GM23338 (cell line): ENCODE results near the gene MRO. TPM values are rescaled to one million over a fixed set of nuclear protein-coding genes. Genes with fewer than 3 reads are reported as not detected.

Experiments
- ATAC-seq: fragments of 200-7000 bp; cut with Tn5 transposase; 3 replicates; pipeline ENCODE4 v1.9.1; 2020
- DNase-seq: peaks from one replicate; pipeline ENCODE4 v3.0.0-alpha.2; 2015; ENCODE audit warnings: low spot score
- H2AFZ ChIP-seq: fragments of 200-600 bp; sonication (generic); 2 replicates; pipeline ENCODE4 v1.8.0; 2016; ENCODE audit warnings: antibody characterized with exemption, mild to moderate bottlenecking, moderate library complexity
- H3F3A ChIP-seq: fragments of 200-600 bp; sonication (generic); replicated peaks from 2 replicates; pipeline ENCODE4 v1.8.0; 2017; ENCODE audit warnings: antibody characterized with exemption, mixed run types, low read depth
- H3K27ac ChIP-seq: fragments of 200-600 bp; sonication (generic); 2 replicates; pipeline ENCODE4 v1.6.1; 2016; ENCODE audit warnings: low read depth
- H3K27me3 ChIP-seq: fragments of 200-600 bp; sonication (generic); 2 replicates; pipeline ENCODE4 v1.8.0; 2016; ENCODE audit warnings: mild to moderate bottlenecking, mixed run types, moderate library complexity; ENCODE audit not compliant: insufficient read depth
- H3K36me3 ChIP-seq: fragments of 200-600 bp; sonication (generic); 2 replicates; pipeline ENCODE4 v1.8.0; 2016; ENCODE audit warnings: mild to moderate bottlenecking; ENCODE audit not compliant: insufficient read depth
- H3K4me1 ChIP-seq: fragments of 200-600 bp; sonication (generic); 2 replicates; pipeline ENCODE4 v1.8.0; 2016; ENCODE audit warnings: mild to moderate bottlenecking, moderate library complexity; ENCODE audit not compliant: insufficient read depth
- H3K4me2 ChIP-seq: fragments of 200-600 bp; sonication (generic); 2 replicates; pipeline ENCODE4 v1.7.1; 2017; ENCODE audit warnings: mixed run types
- H3K4me3 ChIP-seq: fragments of 200-600 bp; sonication (generic); 2 replicates; pipeline ENCODE4 v1.6.1; 2016; ENCODE audit warnings: mixed run types
- H3K79me2 ChIP-seq: fragments of 200-600 bp; sonication (generic); replicated peaks from 2 replicates; pipeline ENCODE4 v1.8.0; 2017; ENCODE audit warnings: mild to moderate bottlenecking; ENCODE audit not compliant: insufficient read depth
- H3K9me2 ChIP-seq: fragments of 200-600 bp; sonication (generic); 2 replicates; pipeline ENCODE4 v1.8.0; 2017; ENCODE audit not compliant: insufficient read depth
- H4K20me1 ChIP-seq: fragments of 200-600 bp; sonication (generic); replicated peaks from 2 replicates; pipeline ENCODE4 v1.8.0; 2017; ENCODE audit warnings: mild to moderate bottlenecking; ENCODE audit not compliant: insufficient read depth
- H3K27ac Mint-ChIP-seq: 2 replicates; pipeline ENCODE4 v1.8.0; 2020; ENCODE audit warnings: inconsistent platforms, mild to moderate bottlenecking, moderate library complexity, mixed read lengths
- H3K27me3 Mint-ChIP-seq: 3 replicates; pipeline ENCODE4 v1.8.0; 2022; ENCODE audit warnings: low read depth, mild to moderate bottlenecking, moderate library complexity, mixed read lengths, inconsistent platforms; ENCODE audit not compliant: insufficient read depth, poor library complexity
- H3K36me3 Mint-ChIP-seq: 3 replicates; pipeline ENCODE4 v1.8.0; 2021; ENCODE audit warnings: low read depth, mild to moderate bottlenecking, inconsistent platforms, moderate library complexity, mixed read lengths
- H3K4me1 Mint-ChIP-seq: 3 replicates; pipeline ENCODE4 v1.8.0; 2020; ENCODE audit warnings: mild to moderate bottlenecking, inconsistent platforms, mixed read lengths
- H3K4me3 Mint-ChIP-seq: 3 replicates; pipeline ENCODE4 v1.8.0; 2021; ENCODE audit warnings: moderate library complexity, mild to moderate bottlenecking, inconsistent platforms, mixed read lengths
- H3K9me3 Mint-ChIP-seq: 3 replicates; pipeline ENCODE4 v1.8.0; 2020; ENCODE audit warnings: moderate library complexity, mild to moderate bottlenecking, inconsistent platforms, mixed read lengths
- CTCF ChIP-seq, 2 experiments: fragments of 200-600 bp in 1 of 2; sonication (generic) in 1 of 2; conservative IDR thresholded peaks; 2 replicates each; pipeline versions ENCODE4 v1.5.1 to v1.6.1; 2016 to 2017; ENCODE audit warnings: antibody characterized with exemption in 2 of 2, low read depth in 2 of 2, mild to moderate bottlenecking in 2 of 2, moderate library complexity in 1 of 2
- ETS1 ChIP-seq: IDR thresholded peaks from 2 replicates; pipeline ENCODE4 v1.6.1; 2016; ENCODE audit warnings: antibody characterized with exemption
- EZH2phosphoT487 ChIP-seq: fragments of 200-600 bp; sonication (generic); IDR thresholded peaks from one replicate; pipeline ENCODE4 v1.8.1; 2018; ENCODE audit warnings: antibody characterized with exemption; ENCODE audit not compliant: unreplicated experiment
- JUNB ChIP-seq: IDR thresholded peaks from one replicate; pipeline ENCODE4 v1.6.1; 2016; ENCODE audit warnings: antibody characterized with exemption; ENCODE audit not compliant: unreplicated experiment
- NANOG ChIP-seq: IDR thresholded peaks from 2 replicates; pipeline ENCODE4 v1.6.1; 2016; ENCODE audit warnings: antibody characterized with exemption, borderline replicate concordance
- POLR2AphosphoS5 ChIP-seq: IDR thresholded peaks from 2 replicates; pipeline ENCODE4 v1.6.1; 2016; ENCODE audit warnings: antibody characterized with exemption, low read depth
- ZNF114 ChIP-seq: fragments of 250-450 bp; sonication (Bioruptor Pico); IDR thresholded peaks from 2 replicates; pipeline ENCODE4 v1.5.0; 2020; ENCODE audit warnings: mild to moderate bottlenecking, moderate library complexity
- ZNF331 ChIP-seq: fragments of 250-450 bp; sonication (Bioruptor Pico); IDR thresholded peaks from 2 replicates; pipeline ENCODE4 v1.5.0; 2020; ENCODE audit warnings: low read depth, mild to moderate bottlenecking, moderate library complexity
- ZNF462 ChIP-seq: fragments of 250-450 bp; sonication (Bioruptor Pico); IDR thresholded peaks from 2 replicates; pipeline ENCODE4 v1.5.0; 2020; ENCODE audit warnings: mild to moderate bottlenecking, moderate library complexity
- polyA plus RNA-seq: library from polyadenylated mRNA; unstranded; fragments of >200 nt; fragmentation: Nextera tagmentation; extraction: Ambion mirVana; gene quantifications from 2 replicates; pipeline ENCODE4 v1.2.1, GENCODE V29; 2016
- total RNA-seq: library from RNA; depleted of rRNA; stranded (reverse); fragments of >200 nt; shearing (Covaris generic); gene quantifications from 2 replicates; pipeline ENCODE4 v1.2.3, GENCODE V29; 2014

Gene MRO
- total and polyA plus RNA-seq, 2 experiments from 2014 or later: 0.78 to 0.80 TPM

- no peak overlapping the region for H3K4me3 Mint-ChIP-seq
- no peak for TF ChIP-seq ZNF114
- no peak for TF ChIP-seq CTCF (conservative IDR thresholded peaks at IDR 0.05; ENCODE audit: low read depth in 2 of 2)
- TF ChIP-seq EZH2phosphoT487: no peak
- no peak for TF ChIP-seq POLR2AphosphoS5
- no peak for TF ChIP-seq ZNF462 (CRISPR knock-in tag)
- TF ChIP-seq NANOG: no peak
- no peak for TF ChIP-seq JUNB
- no peak for TF ChIP-seq ZNF331
- TF ChIP-seq ETS1: no peak
- H3K4me1 ChIP-seq: no peaks in the 10 kb centered on the region; the same call in 1 of the 2 replicates
- H3K36me3 ChIP-seq: no peaks in the 10 kb centered on the region; the same call in 1 of the 2 replicates
- peaks cover 10% of the 10 kb centered on the region; the same call in 1 of the 2 replicates for H3K9me2 ChIP-seq
- H3K36me3 Mint-ChIP-seq: no peaks in the 10 kb centered on the region
- H3K4me3 ChIP-seq: no peak overlapping the region
- no peaks in the 10 kb centered on the region for H3K27me3 ChIP-seq
- DNase-seq: no peak
- no peak overlapping the region for H3K27ac ChIP-seq
- H3K9me3 Mint-ChIP-seq: 0 out of 3 replicates have a peak, but pooled peaks cover under 1% of the 10 kb centered on the region
- H3K4me2 ChIP-seq: no peak overlapping the region
- H3K79me2 ChIP-seq: no peaks in the 10 kb centered on the region
- H4K20me1 ChIP-seq: no peaks in the 10 kb centered on the region
- H2AFZ ChIP-seq: peak overlapping the region; percentile 53
- H3K4me1 Mint-ChIP-seq: peaks cover 8% of the 10 kb centered on the region
- no peak overlapping the region for H3K27ac Mint-ChIP-seq
- peak; percentile 25; the same call in 1 of the 3 replicates for ATAC-seq
- H3F3A ChIP-seq: no peaks in the 10 kb centered on the region
- no peaks in the 10 kb centered on the region for H3K27me3 Mint-ChIP-seq
These were observed 44.1 kb downstream of the MRO start for GRCh38 chr18:50775726-50776125.
